ENCODE measurements around the gene RGS9. TPM values are rescaled to one million over a fixed set of nuclear protein-coding genes. Genes with fewer than 3 reads are reported as not detected.
"Not testable (repeated sequence)": the region's sequence is repeated elsewhere in the genome, so short reads cannot be mapped to it uniquely, and the experiment has no call there.

Gene RGS9
- total and polyA plus RNA-seq, 2 donors (not counting 1 experiment from before 2014, with no cell fraction given), result 0.36 to 3.4 TPM

DNA sequence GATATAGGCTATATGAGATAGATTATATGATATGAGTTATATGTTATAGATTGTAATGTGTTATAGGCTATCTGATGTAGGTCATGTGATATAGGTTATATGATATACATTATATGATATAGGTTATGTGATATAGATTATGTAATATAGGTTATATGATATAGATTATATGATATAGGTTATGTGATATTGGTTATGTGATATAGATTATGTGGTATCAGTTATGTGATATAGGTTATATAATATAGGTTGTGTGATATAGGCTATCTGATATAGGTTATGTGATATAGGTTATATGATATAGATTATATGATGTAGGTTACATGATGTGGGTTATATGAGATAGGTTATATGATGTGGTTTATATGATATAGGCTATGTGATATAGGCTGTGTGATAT lies 68.5 kb downstream of the RGS9 start:
- Histone ChIP-seq H3K9me3 (ENCODE audit: control extremely low read depth in 1 of 3, control insufficient read depth in 2 of 3, insufficient read depth in 1 of 3, low read length in 2 of 3) (no peaks in the 10 kb centered on the region), H3K4me3 (ENCODE audit: control extremely low read depth in 1 of 5, extremely low read depth in 1 of 5, insufficient read depth in 1 of 5, low read depth in 2 of 5, low read length in 4 of 5) (no peak overlapping the region), H4K20me1 (ENCODE audit: control insufficient read depth, insufficient read depth, low read length, poor library complexity, severe bottlenecking) (no peaks in the 10 kb centered on the region), H3K27me3 (replicated peaks in 1 of 4; ENCODE audit: control extremely low read depth in 1 of 4, control insufficient read depth in 3 of 4, insufficient read depth in 4 of 4, low read length in 3 of 4) (no peaks in the 10 kb centered on the region), H3K36me3 (replicated peaks in 1 of 2; ENCODE audit: control extremely low read depth in 1 of 2, control insufficient read depth in 1 of 2, extremely low read depth in 1 of 2, insufficient read depth in 2 of 2, low read length in 1 of 2) (no peaks in the 10 kb centered on the region), H3K4me1 (ENCODE audit: control insufficient read depth in 2 of 2, insufficient read depth in 2 of 2, low read length in 2 of 2) (no peaks in the 10 kb centered on the region), H2AFZ (ENCODE audit: insufficient read depth, low read depth, low read length, poor library complexity, severe bottlenecking) (no peak overlapping the region), H3K4me2 (replicated peaks; ENCODE audit: low read depth, low read length, poor library complexity, severe bottlenecking) (no peak overlapping the region), H3K79me2 (ENCODE audit: control insufficient read depth, insufficient read depth, low read length) (no peaks in the 10 kb centered on the region), H3K9ac (ENCODE audit: low read length) (no peak overlapping the region), H3K27ac (ENCODE audit: low read length in 2 of 2) (no peak overlapping the region)
- no peak for TF ChIP-seq EZH2 (IDR thresholded peaks at IDR 0.05; ENCODE audit: borderline replicate concordance, insufficient read depth, low read depth, low read length, poor library complexity, severe bottlenecking)
- no peak for TF ChIP-seq CTCF (IDR thresholded peaks at IDR 0.05)
- Mint-ChIP-seq H3K27me3 (no peaks in the 10 kb centered on the region), H3K27ac (no peak overlapping the region), H3K9me3 (ENCODE audit: insufficient read depth) (no peaks in the 10 kb centered on the region), H3K4me1 (no peaks in the 10 kb centered on the region), H3K4me3 (no peak overlapping the region)
- ChIA-PET POLR2A (no interaction called here), CTCF (no interaction called here)
- ATAC-seq (ENCODE audit: low read depth) (no peak), DNase-seq (no peak)
- intact Hi-C loops (cut with micrococcal nuclease), result no loop called here

- H3K27me3 ChIP-seq (replicated peaks in 1 of 4; ENCODE audit: control extremely low read depth in 1 of 4, control insufficient read depth in 3 of 4, insufficient read depth in 4 of 4, low read length in 3 of 4); H3K27ac ChIP-seq (ENCODE audit: low read length in 2 of 2); H3K9me3 ChIP-seq (ENCODE audit: control extremely low read depth in 1 of 3, control insufficient read depth in 2 of 3, insufficient read depth in 1 of 3, low read length in 2 of 3); H3K9ac ChIP-seq (ENCODE audit: low read length); H3K4me2 ChIP-seq (replicated peaks; ENCODE audit: low read depth, low read length, poor library complexity, severe bottlenecking); H3K4me1 ChIP-seq (ENCODE audit: control insufficient read depth in 2 of 2, insufficient read depth in 2 of 2, low read length in 2 of 2); ATAC-seq (ENCODE audit: low read depth); intact Hi-C loops (cut with micrococcal nuclease); H3K4me3 Mint-ChIP-seq; POLR2A ChIA-PET; H3K27ac Mint-ChIP-seq; H3K36me3 ChIP-seq (replicated peaks in 1 of 2; ENCODE audit: control extremely low read depth in 1 of 2, control insufficient read depth in 1 of 2, extremely low read depth in 1 of 2, insufficient read depth in 2 of 2, low read length in 1 of 2); H3K27me3 Mint-ChIP-seq; DNase-seq; H2AFZ ChIP-seq (ENCODE audit: insufficient read depth, low read depth, low read length, poor library complexity, severe bottlenecking); H3K4me3 ChIP-seq (ENCODE audit: control extremely low read depth in 1 of 5, extremely low read depth in 1 of 5, insufficient read depth in 1 of 5, low read depth in 2 of 5, low read length in 4 of 5); H3K4me1 Mint-ChIP-seq; H3K9me3 Mint-ChIP-seq (ENCODE audit: insufficient read depth); H3K79me2 ChIP-seq (ENCODE audit: control insufficient read depth, insufficient read depth, low read length); H4K20me1 ChIP-seq (ENCODE audit: control insufficient read depth, insufficient read depth, low read length, poor library complexity, severe bottlenecking): not testable (repeated sequence)
- no CpG with 5 or more reads among the region's 1 CpG for WGBS (ENCODE audit: insufficient coverage)
- CTCF ChIA-PET, result interaction anchor here (0.7 kb wide), 1 partner anchor 10 kb away, joined by 3 read pairs; no protein-coding TSS in a partner anchor
Measured at GRCh38 chr17:65207448-65207847, 70.3 kb downstream of the RGS9 start.
